Astrocyte of the cerebellum (primary cell): Measurements from ENCODE around the gene NAT16.
A peak's percentile ranks its signal among the peaks of the same experiment; 100 is the strongest.
"Not testable (repeated sequence)": the region's sequence is repeated elsewhere in the genome, so short reads cannot be mapped to it uniquely, and the experiment has no call there.

Experiments
- DNase-seq: peaks from one replicate; pipeline ENCODE4 v3.0.0-alpha.2; 2011; ENCODE audit warnings: low read depth
- H3K4me3 ChIP-seq: 2 replicates; pipeline ENCODE4 v1.5.1; 2011; ENCODE audit warnings: mild to moderate bottlenecking, low read depth, low read length, moderate library complexity
- CTCF ChIP-seq: IDR thresholded peaks from 2 replicates; pipeline ENCODE4 v1.5.1; 2012; ENCODE audit warnings: low read length, low read depth, moderate library complexity, mild to moderate bottlenecking; ENCODE audit errors: missing control alignments
- in situ Hi-C: cut with HindIII; loops from 2 replicates; pipeline ENCODE4 v1.10.0; 2017; ENCODE audit warnings: low sequenced_read_pairs

The NAT16 gene

GRCh38 chr7:101202603-101202918 lies 22.5 kb upstream of the NAT16 start:
- in situ Hi-C loops: no loop called here
- no peak for DNase-seq
- no peak overlapping the region for H3K4me3 ChIP-seq
- TF ChIP-seq CTCF: no peak

- in situ Hi-C loops: no loop called here
- H3K4me3 ChIP-seq: peak overlapping the region; percentile 12
- no peak for TF ChIP-seq CTCF
- DNase-seq: no peak
Observed at GRCh38 chr7:101201695-101202602, 21.9 kb upstream of the NAT16 start.

GRCh38 chr7:101200862-101201599 lies 20.9 kb upstream of the NAT16 start, which contains the start of gene MOGAT3:
TSS of gene MOGAT3 (minus strand) at chr7:101201036. CDS start at chr7:101200854, 182 bp downstream.
- in situ Hi-C loops: no loop called here
- no peak for TF ChIP-seq CTCF
- peak within 1 kb of the TSS; percentile 12 for H3K4me3 ChIP-seq
- no peak for DNase-seq

- TF ChIP-seq CTCF: no peak
- H3K4me3 ChIP-seq: no peak overlapping the region
- DNase-seq: no peak
- in situ Hi-C loops: no loop called here
Observed at GRCh38 chr7:101200504-101200861, 20.4 kb upstream of the NAT16 start.

- DNase-seq, H3K4me3 ChIP-seq, in situ Hi-C loops: not testable (repeated sequence)
Observed at GRCh38 chr7:101199522-101199921, 19.4 kb upstream of the NAT16 start.

GRCh38 chr7:101198476-101198875 lies 18.4 kb upstream of the NAT16 start:
- TF ChIP-seq CTCF: no peak
- no peak for DNase-seq
- in situ Hi-C loops: no loop called here
- no peak overlapping the region for H3K4me3 ChIP-seq

- DNase-seq: no peak
- TF ChIP-seq CTCF: no peak
- in situ Hi-C loops: no loop called here
- no peak overlapping the region for H3K4me3 ChIP-seq
Observed at GRCh38 chr7:101197991-101198390, 17.9 kb upstream of the NAT16 start.
